CD4-positive, alpha-beta T cell (primary cell): ENCODE data around the gene CEP19. TPM values are rescaled to one million over a fixed set of nuclear protein-coding genes. Genes with fewer than 3 reads are reported as not detected.

Source experiments
- ATAC-seq: fragments of 200-7000 bp; cut with Tn5 transposase; one replicate; pipeline ENCODE4 v1.10.0; 2022; ENCODE audit warnings: mild to moderate bottlenecking; ENCODE audit not compliant: poor library complexity
- CTCF ChIA-PET: fragments of 350-600 bp; sonication (Branson Sonifier 250); formaldehyde crosslinking; loops from one replicate; lab custom pipeline; 2021; ENCODE audit warnings: antibody characterized with exemption, inconsistent platforms; lab: Charles Lee
- POLR2A ChIA-PET: fragments of 350-600 bp; sonication (Branson Sonifier 250); formaldehyde crosslinking; loops from one replicate; lab custom pipeline; 2021; ENCODE audit warnings: antibody characterized with exemption, inconsistent platforms; lab: Charles Lee
- DNase-seq, 14 experiments: peaks; one replicate each; pipeline ENCODE4 v3.0.0-alpha.2; 2013 to 2020; ENCODE audit warnings: mixed read lengths in 2 of 14
- H3K27ac ChIP-seq, 2 donors: one replicate each; pipeline versions ENCODE4 v1.5.1 to v1.7.0; 2013; ENCODE audit warnings: low read length in 2 of 2, low read depth in 1 of 2, mild to moderate bottlenecking in 1 of 2
- H3K27me3 ChIP-seq, 2 experiments: 1 replicate in 1 of 2; 2 replicates in 1 of 2; pipeline versions ENCODE4 v1.6.1 to v1.7.0; 2013; ENCODE audit warnings: low read length in 2 of 2, control low read depth in 1 of 2, mild to moderate bottlenecking in 1 of 2, moderate library complexity in 1 of 2; ENCODE audit not compliant: insufficient read depth in 2 of 2, control insufficient read depth in 1 of 2
- H3K36me3 ChIP-seq: one replicate; pipeline ENCODE4 v1.6.1; 2013; ENCODE audit warnings: low read length, control low read depth; ENCODE audit not compliant: insufficient read depth
- H3K4me1 ChIP-seq: one replicate; pipeline ENCODE4 v1.6.1; 2013; ENCODE audit warnings: low read length, control low read depth; ENCODE audit not compliant: insufficient read depth
- H3K4me3 ChIP-seq: one replicate; pipeline ENCODE4 v1.5.1; 2013; ENCODE audit warnings: mild to moderate bottlenecking, low read length, moderate library complexity
- H3K9me3 ChIP-seq, 2 experiments: 1 replicate in 1 of 2; 2 replicates in 1 of 2; pipeline versions ENCODE4 v1.6.1 to v1.7.0; 2013; ENCODE audit warnings: low read length in 2 of 2, mild to moderate bottlenecking in 2 of 2, control low read depth in 1 of 2, moderate library complexity in 1 of 2; ENCODE audit not compliant: control insufficient read depth in 1 of 2, insufficient read depth in 1 of 2
- H3K27ac Mint-ChIP-seq: one replicate; pipeline ENCODE4 v1.8.0; 2020; ENCODE audit warnings: mixed read lengths
- H3K27me3 Mint-ChIP-seq: one replicate; pipeline ENCODE4 v1.8.0; 2021; ENCODE audit warnings: mixed read lengths
- H3K36me3 Mint-ChIP-seq: one replicate; pipeline ENCODE4 v1.8.0; 2021; ENCODE audit warnings: low read depth, mixed read lengths
- H3K4me1 Mint-ChIP-seq: one replicate; pipeline ENCODE4 v1.8.0; 2021; ENCODE audit warnings: low read depth, mixed read lengths
- H3K4me3 Mint-ChIP-seq: one replicate; pipeline ENCODE4 v1.8.0; 2020; ENCODE audit warnings: mild to moderate bottlenecking, mixed read lengths
- H3K9me3 Mint-ChIP-seq: one replicate; pipeline ENCODE4 v1.8.0; 2020; ENCODE audit warnings: mixed read lengths
- intact Hi-C, 2 experiments: fragments of 100-400 bp; cut with DNase I in 1 of 2; cut with micrococcal nuclease in 1 of 2; formaldehyde crosslinking; loops; one replicate each; pipeline versions ENCODE4 v1.15.1 to v1.9.0; 2023 to 2025; cut with DNase I, micrococcal nuclease
- total RNA-seq, 174 experiments: library from RNA in 2 of 174; stranded (reverse) in 2 of 174; gene quantifications; one replicate each; pipeline ENCODE4 v1.2.3 and lab custom pipeline; 2021 to 2026
- TF ChIP-seq, protein P1 (sequence below): fragments of 200-600 bp; IDR thresholded peaks from one replicate; pipeline ENCODE4 v1.8.0; 2022; ENCODE audit warnings: antibody characterized with exemption, mild to moderate bottlenecking

Gene CEP19
- total RNA-seq, 2 experiments from 2014 or later = 0.36 to 0.64 TPM

GRCh38 chr3:196706731-196707130 is 5.3 kb downstream of the CEP19 start:
- DNase-seq (no peak), ATAC-seq (no peak)
- no peak overlapping the region for H3K4me3 Mint-ChIP-seq
- CTCF ChIA-PET = interaction anchor here (0.7 to 1.5 kb wide), 3 partner anchors 13 to 97 kb away, joined by 3 to 6 read pairs (median 3); no protein-coding TSS in a partner anchor
- H3K27me3 Mint-ChIP-seq = no peaks in the 10 kb centered on the region
- intact Hi-C loops = no loop called here
- POLR2A ChIA-PET = interaction anchor here (0.8 kb wide), 1 partner anchor 34 kb away, joined by 3 read pairs; no protein-coding TSS in a partner anchor
- TF ChIP-seq, protein P1, sequence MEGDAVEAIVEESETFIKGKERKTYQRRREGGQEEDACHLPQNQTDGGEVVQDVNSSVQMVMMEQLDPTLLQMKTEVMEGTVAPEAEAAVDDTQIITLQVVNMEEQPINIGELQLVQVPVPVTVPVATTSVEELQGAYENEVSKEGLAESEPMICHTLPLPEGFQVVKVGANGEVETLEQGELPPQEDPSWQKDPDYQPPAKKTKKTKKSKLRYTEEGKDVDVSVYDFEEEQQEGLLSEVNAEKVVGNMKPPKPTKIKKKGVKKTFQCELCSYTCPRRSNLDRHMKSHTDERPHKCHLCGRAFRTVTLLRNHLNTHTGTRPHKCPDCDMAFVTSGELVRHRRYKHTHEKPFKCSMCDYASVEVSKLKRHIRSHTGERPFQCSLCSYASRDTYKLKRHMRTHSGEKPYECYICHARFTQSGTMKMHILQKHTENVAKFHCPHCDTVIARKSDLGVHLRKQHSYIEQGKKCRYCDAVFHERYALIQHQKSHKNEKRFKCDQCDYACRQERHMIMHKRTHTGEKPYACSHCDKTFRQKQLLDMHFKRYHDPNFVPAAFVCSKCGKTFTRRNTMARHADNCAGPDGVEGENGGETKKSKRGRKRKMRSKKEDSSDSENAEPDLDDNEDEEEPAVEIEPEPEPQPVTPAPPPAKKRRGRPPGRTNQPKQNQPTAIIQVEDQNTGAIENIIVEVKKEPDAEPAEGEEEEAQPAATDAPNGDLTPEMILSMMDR = no peak
- H3K36me3 Mint-ChIP-seq = peaks cover 8% of the 10 kb centered on the region
- peaks cover 11% of the 10 kb centered on the region for H3K4me1 Mint-ChIP-seq
- no peak overlapping the region for H3K27ac Mint-ChIP-seq
- Histone ChIP-seq H3K4me3 (no peak overlapping the region), H3K27ac (no peak overlapping the region), H3K27me3 (no peaks in the 10 kb centered on the region), H3K36me3 (no peaks in the 10 kb centered on the region), H3K9me3 (no peaks in the 10 kb centered on the region), H3K4me1 (peaks cover 12% of the 10 kb centered on the region)
- H3K9me3 Mint-ChIP-seq = no peaks in the 10 kb centered on the region

GRCh38 chr3:196706327-196706726 is 5.7 kb downstream of the CEP19 start:
- DNase-seq = no peak
- Mint-ChIP-seq H3K36me3 (peaks cover 5% of the 10 kb centered on the region), H3K4me3 (no peak overlapping the region), H3K4me1 (peaks cover 7% of the 10 kb centered on the region), H3K27me3 (no peaks in the 10 kb centered on the region), H3K27ac (no peak overlapping the region), H3K9me3 (no peaks in the 10 kb centered on the region)
- Histone ChIP-seq H3K4me3 (no peak overlapping the region), H3K9me3 (no peaks in the 10 kb centered on the region), H3K36me3 (no peaks in the 10 kb centered on the region), H3K27me3 (no peaks in the 10 kb centered on the region), H3K27ac (no peak overlapping the region), H3K4me1 (peaks cover 8% of the 10 kb centered on the region)
- TF ChIP-seq, protein P1 = no peak
- POLR2A ChIA-PET = no interaction called here
- CTCF ChIA-PET = interaction anchor here (1.5 kb wide), 1 partner anchor 97 kb away, joined by 6 read pairs; no protein-coding TSS in a partner anchor
- ATAC-seq = no peak
- intact Hi-C loops = no loop called here

- Mint-ChIP-seq H3K36me3 (no peaks in the 10 kb centered on the region), H3K27ac (no peak overlapping the region), H3K27me3 (no peaks in the 10 kb centered on the region), H3K9me3 (no peaks in the 10 kb centered on the region), H3K4me1 (no peaks in the 10 kb centered on the region), H3K4me3 (no peak overlapping the region)
- Histone ChIP-seq H3K27me3 (no peaks in the 10 kb centered on the region), H3K4me1 (no peaks in the 10 kb centered on the region), H3K27ac (no peak overlapping the region), H3K36me3 (no peaks in the 10 kb centered on the region), H3K9me3 (no peaks in the 10 kb centered on the region), H3K4me3 (no peak overlapping the region)
- DNase-seq (no peak), ATAC-seq (no peak)
- intact Hi-C loops = no loop called here
- POLR2A ChIA-PET = no interaction called here
- TF ChIP-seq, protein P1 = no peak
- CTCF ChIA-PET = no interaction called here
Observed at GRCh38 chr3:196700801-196701200, 11.2 kb downstream of the CEP19 start.
